GM19395 (cell line): ENCODE data around the gene CYP2A6.
"Not testable (repeated sequence)": the region's sequence is repeated elsewhere in the genome, so short reads cannot be mapped to it uniquely, and the experiment has no call there.

Experiments
- ATAC-seq: cut with Tn5 transposase; IDR thresholded peaks from one replicate; pipeline ENCODE4 v1.9.1; 2021; ENCODE audit warnings: mild to moderate bottlenecking, moderate library complexity; ENCODE audit not compliant: unreplicated experiment

Gene CYP2A6, protein sequence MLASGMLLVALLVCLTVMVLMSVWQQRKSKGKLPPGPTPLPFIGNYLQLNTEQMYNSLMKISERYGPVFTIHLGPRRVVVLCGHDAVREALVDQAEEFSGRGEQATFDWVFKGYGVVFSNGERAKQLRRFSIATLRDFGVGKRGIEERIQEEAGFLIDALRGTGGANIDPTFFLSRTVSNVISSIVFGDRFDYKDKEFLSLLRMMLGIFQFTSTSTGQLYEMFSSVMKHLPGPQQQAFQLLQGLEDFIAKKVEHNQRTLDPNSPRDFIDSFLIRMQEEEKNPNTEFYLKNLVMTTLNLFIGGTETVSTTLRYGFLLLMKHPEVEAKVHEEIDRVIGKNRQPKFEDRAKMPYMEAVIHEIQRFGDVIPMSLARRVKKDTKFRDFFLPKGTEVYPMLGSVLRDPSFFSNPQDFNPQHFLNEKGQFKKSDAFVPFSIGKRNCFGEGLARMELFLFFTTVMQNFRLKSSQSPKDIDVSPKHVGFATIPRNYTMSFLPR

DNA sequence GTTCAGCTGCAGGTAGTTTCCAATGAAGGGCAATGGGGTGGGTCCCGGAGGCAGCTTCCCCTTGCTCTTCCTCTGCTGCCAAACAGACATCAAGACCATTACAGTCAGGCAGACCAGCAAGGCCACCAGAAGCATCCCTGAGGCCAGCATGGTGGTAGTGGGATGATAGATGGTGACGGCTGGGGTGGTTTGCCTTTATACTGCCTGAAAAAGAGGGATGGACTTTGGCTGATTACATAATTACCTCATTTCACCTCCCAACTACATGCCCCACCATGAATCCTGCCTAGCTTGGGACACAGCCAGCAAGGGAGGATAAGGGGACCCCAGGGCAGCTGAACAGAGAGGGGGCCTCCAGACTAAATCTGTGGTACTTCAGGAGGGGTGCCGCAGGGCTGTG is at the start of gene CYP2A6:
Gene CYP2A6, minus strand, starts transcription at position 171 of the 400 bp plus-strand sequence. Its CDS starts 21 bp downstream, at position 150.
- not testable (repeated sequence) for ATAC-seq

DNA sequence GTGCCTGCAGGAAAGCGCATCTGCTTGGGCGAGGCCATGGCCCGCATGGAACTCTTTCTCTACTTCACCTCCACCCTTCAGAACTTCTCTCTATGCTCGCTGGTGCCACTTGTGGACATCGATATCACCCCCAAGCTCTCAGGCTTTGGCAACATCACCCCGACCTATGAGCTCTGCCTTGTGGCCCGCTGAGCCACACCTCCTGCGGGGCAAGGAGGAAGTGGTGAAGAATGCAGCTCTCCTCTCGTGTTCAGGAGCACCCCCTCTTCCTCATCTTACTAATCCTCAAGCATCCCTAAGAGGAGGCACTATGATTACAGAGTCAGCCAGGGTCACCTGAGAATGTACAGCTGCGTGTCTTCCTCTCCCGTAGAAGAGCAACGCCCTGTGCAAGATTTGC is 49.7 kb upstream of the CYP2A6 start:
- not testable (repeated sequence) for ATAC-seq

DNA sequence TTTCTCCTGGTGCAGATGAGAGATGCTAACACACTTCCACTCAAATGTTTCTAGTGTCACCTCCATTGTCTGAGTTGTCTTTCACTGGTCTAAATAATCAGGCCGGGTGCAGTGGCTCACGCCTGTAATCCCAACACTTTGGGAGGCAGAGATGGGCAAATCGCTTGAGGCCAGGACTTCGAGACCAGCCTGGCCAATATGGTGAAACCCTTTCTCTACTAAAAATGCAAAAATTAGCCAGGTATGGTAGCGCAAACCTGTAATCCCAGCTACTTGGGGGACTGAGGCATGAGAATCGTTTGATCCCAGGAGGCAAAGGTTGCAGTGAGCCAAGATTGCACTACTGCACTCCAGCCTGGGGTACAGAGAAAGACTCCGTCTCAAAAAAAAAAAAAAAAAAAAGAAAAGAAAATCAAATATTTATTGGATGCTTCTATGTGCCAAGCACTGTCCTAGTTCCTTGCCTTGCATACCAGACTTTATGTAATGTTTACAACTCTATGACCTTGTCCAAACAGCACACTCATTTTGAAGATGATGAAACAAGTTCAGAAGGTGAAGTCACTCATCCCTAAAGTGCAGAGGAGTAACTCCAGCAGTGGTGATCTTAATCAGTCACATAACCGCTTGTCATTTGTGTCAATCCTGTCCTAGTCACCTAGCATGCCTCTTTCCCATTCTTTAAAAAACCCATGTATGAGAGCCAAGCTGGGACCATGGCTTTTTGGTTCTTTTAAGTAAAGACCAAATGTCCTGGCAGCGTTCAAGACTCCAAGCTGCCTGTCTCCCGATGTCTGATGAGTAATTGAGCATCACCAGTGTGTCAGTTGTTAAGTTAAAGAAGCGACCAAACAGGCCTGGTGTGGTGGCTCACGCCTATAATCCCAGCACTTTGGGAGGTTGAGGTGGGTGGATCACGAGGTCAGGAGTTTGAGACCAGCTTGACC is 46.9 kb upstream of the CYP2A6 start:
- not testable (repeated sequence) for ATAC-seq

DNA sequence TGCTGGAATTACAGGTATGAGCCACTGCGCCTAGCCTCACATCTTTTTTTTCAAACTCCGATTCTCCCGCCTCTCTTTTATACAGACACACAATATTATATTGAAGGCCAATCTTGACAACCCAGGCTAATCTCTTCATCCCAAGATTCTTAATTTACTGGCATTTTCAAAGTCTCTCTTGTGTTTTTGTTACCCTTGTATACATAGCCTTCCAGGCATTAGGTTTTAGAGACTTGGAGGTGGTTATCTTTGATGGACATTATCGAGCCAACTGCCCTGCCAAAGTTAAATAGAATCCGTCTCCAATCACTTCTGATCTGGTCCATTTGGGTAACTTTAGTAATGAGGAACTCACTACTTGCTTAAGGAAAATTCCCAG is 46.2 kb upstream of the CYP2A6 start:
- no peak for ATAC-seq

DNA sequence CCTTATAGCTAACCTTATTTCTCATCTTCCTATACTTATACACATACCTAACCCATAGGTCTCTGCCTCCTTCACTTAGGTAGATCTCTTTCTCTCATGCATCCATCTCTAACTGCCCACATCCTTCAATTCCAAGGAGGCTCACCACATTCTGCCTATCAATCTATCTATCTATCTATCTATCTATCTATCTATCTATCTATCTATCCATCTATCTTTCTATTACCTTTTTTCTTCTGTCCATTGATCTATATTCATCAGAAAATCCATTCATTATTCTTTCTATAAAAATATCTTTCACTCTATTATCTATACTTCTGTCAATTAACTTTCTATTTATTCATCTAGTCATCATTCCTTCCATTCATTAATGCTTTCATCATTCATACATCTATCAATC is 42.9 kb upstream of the CYP2A6 start:
- no peak for ATAC-seq

DNA sequence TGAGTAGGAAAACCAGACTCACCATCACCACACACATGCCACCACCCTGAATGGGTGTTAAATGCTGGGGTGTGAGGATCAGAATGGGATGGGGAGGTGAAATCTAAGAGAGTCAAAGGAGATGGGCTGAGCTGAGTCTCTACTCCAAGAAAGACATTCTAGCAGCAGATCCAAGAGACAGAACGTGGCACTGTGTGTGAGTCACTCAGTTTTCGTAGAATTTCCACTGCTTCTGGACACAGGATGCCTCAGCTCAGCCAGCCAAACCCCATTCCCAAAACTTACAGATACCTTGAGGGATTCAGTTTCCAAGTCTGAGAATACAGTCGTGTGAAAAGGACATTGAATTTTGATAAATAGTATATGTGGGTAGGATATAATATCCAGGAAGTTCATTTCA is 39.1 kb upstream of the CYP2A6 start:
- ATAC-seq: no peak

DNA sequence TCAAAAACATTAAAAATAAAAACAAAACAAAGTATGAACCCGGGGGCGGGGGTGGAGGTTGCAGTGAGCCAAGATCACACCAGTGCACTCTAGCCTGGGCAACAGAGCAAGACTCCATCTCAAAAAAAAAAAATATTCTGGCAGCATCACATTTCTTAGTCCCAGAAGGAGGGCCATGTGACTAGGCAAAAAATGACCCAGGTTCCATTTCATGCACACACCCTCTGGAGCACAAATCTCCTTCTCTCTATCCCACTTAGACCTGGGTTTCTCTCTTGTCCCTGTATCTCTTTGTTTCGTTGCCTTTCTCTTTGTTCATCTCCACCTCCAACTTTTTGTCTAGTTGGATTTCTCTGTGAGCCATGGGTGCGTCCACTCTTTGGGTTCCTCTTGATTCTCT is 37.9 kb upstream of the CYP2A6 start:
- ATAC-seq: no peak

DNA sequence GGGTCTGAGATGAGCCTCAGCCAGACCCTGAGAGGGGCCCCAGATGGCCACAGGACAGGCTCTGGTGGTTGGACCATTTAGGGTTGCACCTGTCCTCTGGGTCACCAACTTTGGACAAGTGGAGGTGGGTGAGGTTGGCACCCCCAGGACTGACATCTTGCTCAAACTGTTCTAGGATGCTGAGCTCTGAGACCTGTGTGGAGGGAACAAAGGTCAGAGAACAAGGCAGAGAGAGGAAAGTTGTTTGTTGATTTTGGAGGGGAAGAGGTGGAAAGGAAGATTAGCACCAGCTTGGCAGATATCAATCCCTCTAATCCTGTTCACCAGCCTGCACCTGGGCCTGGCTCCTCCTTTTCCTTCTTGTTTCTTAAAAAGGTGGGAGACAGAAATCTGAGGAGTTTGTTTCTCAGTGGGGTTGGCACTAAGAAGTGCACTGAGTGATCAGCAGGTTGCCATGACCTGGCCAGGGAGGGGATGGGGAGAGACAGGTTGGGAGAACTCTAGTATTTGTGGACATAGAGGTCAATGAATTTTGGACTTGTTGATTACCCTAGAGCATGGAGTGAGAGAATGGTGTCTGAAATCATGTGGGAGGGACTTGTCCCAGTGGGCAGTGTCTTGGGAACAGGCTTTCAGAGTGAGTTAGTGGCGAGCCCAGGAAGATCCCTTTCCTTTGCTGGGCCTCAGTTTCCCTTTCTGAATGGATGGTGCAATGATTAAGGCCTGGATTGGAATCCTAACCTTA is 34.1 kb upstream of the CYP2A6 start:
- ATAC-seq: not testable (repeated sequence)

DNA sequence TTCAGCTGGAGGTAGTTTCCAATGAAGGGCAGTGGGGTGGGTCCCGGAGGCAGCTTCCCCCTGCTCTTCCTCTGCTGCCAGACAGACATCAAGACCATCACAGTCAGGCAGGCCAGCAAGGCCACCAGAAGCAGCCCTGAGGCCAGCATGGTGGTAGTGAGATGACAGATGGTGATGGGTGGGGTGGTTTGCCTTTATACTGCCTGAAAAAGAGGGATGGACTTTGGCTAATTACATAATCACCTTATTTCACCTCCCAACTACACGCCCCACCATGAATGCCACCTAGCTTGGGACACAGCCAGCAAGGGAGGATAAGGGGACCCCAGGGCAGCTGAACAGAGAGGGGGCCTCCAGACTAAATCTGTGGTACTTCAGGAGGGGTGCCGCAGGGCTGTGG is 31.8 kb upstream of the CYP2A6 start, which contains the start of gene CYP2A7:
Gene CYP2A7, minus strand, starts transcription at position 170 of the 400 bp plus-strand sequence. Its CDS starts 21 bp downstream, at position 149.
- ATAC-seq: not testable (repeated sequence)

DNA sequence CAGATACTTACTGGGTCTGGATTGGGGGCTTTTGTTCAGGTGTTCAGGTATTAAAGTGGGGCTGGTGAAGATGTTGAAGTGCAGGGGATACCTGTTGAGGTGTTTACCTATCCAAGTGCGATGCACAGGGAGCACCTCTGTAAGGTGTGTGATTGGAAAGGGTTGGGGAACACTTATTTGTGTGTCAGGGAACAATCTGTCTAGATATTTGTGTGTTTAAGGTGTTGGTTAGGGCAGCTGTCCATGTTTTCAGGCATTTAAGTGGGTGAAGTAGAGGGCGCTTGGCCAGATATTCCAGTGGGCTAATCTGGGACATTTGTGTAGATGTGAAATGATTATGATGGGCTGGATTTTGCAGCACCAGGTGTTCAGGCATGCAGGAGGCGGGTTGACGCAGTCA is 29.1 kb upstream of the CYP2A6 start:
- ATAC-seq: not testable (repeated sequence)

DNA sequence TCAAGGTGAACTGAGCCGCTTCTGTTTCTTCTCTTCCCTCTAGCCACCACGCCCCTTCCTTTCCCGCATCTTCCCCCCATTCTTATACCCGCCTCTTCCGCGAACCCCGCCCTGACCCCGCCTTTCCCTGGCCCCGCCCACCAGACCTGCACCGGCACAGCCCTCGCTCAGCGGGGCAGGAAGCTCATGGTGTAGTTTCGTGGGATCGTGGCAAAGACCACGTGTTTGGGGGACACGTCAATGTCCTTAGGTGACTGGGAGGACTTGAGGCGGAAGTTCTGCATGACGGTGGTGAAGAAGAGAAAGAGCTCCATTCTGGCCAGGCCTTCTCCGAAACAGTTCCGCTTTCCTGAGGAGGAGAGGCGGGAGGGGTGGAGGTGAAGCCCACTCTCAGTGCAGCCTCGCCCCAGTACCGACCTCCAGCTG is 25.3 kb upstream of the CYP2A6 start:
- not testable (repeated sequence) for ATAC-seq

DNA sequence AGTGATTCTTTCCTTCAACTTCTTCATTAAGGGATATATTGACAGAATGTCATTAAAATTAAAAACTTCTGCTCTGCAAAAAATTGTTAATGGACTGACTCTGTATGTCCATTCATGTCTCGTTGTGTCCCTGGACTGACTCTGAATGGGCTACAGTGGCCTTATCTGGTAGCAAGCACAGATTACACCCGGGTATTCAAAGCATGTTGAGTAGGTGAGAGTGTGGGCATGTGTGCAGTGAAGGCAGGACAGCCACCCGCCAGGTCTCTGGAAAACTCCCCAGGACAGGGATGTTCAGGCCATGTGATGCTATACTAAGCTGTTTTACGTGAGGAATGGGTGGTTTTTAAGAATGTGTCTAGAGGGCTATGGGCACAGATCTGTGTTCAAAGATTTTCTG is 24.6 kb upstream of the CYP2A6 start:
- not testable (repeated sequence) for ATAC-seq

DNA sequence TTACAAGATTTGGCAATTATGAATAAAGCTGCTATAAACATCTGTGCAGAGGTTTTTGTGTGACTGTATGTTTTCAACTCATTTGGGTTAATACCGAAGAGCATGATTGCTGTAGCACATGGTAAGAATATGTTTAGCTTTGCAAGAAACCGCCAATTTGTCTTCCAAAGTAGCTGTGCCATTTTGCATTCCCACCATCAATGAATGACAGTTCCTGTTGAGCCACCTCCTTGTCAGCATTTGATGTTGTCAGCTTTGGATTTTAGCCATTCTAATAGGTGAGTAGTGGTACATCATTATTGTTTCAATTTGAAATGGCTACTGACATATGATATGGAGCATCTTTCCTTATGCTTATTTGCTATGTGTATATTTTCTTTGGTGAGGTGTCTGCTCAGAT is 23.6 kb upstream of the CYP2A6 start:
- not testable (repeated sequence) for ATAC-seq

DNA sequence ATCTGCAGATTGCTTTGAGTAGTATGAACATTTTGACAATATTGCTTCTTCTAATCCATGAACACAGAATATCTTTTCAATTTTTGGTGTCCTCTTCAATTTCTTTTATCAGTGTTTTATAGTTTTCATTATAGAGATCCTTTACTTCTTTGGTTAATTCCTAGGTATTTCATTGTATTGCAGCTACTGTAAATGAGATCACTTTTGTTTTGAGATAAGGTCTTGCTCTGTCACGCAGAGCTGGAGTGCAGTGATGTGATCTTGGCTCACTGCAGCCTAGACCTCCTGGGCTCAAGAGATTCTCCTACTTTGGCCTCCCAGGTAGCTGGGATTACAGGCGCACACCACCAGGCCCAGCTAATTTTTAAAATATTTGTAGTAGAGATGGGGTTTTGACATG is 22.0 kb upstream of the CYP2A6 start:
- ATAC-seq: no peak

DNA sequence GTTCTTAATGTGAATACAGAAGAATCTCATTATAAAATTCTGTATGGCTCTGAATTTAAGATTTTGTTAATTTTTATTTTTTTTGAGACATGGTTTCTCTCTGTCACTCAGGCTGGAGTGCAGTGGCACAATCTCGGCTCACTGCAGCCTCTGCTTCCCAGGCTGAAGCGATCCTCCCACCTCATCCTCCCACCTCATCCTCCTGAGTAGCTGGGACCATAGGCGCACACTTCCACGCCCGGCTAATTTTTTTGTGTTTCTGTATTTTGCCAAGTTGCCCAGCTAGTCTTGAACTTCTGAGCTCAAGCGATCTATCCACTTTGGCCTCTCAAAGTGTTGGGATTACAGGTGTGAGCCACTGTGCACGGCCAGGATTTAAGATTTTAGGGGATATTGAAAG is 17.5 kb upstream of the CYP2A6 start:
- no peak for ATAC-seq

DNA sequence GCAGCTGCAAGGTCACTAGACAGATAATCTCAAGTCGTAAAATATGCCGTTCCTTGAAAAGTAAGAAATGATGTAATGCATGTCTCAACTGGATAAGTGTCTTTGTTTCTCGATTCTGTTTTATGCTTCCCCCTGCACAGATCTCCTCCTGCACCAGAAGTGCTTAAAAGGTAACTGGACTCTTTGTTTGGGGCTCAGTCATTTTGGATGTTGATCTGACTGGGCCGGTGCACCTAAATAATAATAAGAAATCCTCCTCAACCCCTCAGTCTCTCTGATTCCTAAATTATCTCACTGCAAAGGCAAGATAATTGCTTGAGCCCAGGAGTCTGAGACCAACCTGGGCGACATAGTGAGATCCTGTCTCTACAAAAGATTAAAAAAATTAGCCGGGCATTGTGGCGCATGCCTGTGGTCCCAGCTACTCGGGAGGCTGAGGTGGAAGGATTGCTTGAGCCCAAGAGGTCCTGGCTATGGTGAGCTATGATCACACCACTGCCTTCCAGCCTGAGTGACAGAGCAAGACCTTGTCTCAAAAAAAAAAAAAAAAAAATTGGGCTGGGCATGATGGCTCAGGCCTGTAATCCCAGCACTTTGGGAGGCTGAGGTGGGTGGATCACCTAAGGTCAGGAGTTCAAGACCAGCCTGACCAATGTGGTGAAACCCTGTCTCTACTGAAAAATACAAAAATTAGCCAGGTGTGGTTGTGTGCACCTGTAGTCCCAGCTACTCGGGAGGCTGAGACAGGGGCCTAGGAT is 14.7 kb upstream of the CYP2A6 start:
- ATAC-seq: not testable (repeated sequence)

DNA sequence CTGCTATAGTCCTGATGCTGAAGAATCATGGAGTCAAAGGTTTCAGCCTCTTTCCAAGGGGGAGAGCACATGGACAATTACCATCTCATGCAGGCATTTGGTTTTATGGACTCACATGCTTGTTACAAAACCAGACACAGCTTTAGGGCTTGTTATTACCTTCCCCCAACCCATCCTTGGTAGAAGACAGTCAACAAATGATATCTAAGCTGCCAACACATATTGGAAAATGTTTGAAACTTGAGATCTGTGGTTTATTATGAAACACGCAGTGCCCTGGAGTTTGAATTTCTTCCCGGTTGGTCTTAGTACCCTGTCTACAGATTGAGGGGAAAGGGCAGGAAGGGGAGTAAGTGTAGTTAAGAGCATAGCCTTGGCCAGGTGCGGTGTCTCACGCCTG is 12.5 kb upstream of the CYP2A6 start:
- no peak for ATAC-seq

DNA sequence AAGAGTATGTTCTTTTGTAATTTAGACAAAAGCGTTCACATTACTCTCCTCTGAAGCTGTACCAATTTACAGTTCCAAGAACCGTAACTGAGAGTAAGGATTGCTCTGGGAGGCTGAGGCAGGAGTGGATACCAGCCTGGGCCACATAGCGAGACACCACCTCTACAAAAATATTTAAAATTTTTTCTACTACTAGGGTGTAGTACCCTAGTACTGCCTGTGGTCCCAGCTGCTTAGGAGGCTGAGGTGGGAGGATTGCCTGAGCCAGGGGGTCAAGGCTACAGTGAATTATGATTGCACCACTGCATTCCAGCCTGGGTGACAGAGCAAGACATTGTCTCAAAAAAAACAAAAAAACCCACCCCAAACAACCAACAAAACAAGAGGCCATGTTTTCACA is 12.1 kb upstream of the CYP2A6 start:
- ATAC-seq: no peak

DNA sequence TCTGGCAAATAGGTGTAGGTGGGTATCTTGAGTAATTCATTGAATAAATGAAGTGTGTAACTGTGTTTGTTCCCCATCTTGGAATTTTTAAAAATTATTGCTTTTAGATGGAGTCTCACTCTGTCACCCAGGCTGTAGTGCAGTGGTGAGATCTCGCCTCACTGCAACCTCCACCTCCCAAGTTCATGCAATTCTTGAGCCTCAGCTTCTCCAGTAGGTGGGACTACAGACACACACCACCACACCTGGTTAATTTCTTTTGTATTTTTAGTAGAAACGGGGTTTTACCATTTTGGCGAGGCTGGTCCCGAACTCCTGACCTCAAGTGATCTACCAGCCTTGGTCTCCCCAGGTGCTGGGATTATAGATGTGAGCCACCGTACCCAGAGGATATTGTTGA is 7.9 kb upstream of the CYP2A6 start:
- no peak for ATAC-seq
